ENCODE results near the gene WWOX.

WWOX gene

GRCh38 chr16:78368121-78369102 lies 269.0 kb downstream of the WWOX start:
- no peak for DNase-seq

DNA sequence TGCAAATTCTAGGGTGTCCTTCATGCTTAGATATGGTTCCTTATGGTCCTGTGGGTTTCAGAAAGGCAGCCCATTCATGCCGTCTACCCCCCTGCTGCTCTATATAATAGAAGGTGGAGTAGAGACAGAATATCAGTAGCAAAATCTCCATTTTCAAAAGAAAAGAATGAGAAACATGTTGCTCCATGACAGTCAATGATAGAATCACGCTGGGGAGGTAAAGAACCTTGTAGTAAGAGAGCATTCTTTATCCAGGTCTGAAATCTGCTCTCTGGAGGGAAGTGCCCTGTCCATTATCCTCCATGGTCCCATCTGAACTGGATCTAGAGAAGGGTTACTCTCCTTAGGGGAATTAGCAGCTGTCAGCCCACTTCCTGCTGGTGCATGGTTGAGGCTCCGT lies 272.8 kb downstream of the WWOX start:
- no peak for DNase-seq

DNA sequence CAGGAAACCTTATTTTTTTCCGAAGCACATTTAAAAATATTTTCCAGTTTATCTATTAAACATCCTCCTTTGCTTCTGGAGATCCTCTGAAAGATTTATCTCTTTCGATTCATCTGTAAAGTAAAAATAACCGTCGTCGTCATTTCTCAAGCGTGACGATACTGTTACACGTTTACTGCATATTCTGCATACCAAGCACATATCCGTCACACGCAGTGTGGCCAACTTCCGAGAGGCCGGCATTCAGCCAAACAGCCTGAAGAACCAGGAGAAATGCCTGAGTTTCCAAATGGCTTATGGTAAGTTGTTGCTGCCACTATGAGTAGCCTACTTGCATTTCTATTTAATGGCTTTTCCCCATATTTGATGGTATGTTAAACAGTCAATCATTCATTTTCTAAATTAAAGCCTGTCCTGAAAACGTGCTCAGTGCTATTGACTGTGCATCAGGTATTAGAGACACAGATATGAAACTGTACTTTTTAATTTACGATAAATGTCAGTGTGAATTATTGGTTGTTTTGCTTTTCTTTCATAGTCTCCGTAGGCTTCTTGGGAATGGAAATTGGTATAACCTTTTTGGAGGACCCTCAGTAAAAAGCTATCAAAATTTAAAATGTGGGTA lies 275.7 kb downstream of the WWOX start:
- no peak for DNase-seq

- no peak for DNase-seq
These were observed 277.0 kb downstream of the WWOX start for GRCh38 chr16:78376452-78376851.

- DNase-seq: no peak
These were observed 277.9 kb downstream of the WWOX start for GRCh38 chr16:78377312-78377711.

- DNase-seq: no peak
These were observed 281.6 kb downstream of the WWOX start for GRCh38 chr16:78381060-78381459.

DNA sequence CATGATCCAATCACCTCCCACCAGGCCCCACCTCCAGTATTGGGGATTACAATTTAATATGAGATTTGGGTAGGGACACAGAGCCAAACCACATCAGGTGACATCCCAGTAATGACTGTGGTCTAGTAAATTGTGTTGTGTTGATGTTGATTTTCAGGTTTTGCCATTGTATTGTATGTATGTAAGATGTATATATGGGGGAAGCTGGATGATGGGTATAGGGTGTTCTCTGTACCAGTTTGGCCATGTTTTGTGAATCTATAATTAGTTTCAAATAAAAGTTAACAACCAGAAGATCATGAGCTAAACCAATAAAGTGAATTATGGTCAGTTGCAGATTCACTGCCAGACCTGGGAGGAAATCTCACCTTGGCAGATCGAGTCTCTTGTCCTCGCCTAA lies 283.7 kb downstream of the WWOX start:
- no peak for DNase-seq

DNA sequence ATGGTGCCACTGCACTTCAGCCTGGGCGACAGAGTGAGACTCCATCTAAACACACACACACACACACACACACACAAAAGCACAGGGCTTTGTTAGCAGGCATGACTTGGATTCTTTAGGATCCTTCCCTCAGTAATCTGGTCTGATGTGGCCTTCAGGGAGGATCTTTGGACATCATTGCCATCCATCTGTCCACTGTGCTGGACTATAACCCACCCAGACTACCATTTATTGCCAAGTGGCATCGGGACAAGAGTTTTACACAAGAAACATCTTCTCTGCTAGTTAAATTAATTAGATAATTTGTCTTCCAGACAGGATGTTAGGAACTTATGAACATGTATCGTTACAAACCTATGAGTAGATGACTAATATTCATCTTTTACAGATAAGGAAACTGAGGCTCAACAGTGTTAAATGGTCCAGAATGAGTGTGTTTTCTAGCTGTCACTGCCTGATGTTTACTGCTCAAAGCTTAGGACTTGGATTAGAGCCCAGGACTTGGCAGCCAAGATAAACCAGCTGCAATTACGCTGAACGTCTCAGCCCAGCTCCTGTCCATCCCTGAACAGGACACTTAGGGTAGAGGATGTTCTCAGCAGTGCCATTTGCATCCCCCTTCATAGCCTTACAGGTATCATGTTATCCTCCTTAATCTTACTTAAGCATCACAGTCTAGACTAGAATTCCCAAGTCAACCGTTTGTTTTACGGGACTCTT lies 285.8 kb downstream of the WWOX start:
- DNase-seq: no peak

GRCh38 chr16:78386557-78387324 lies 287.3 kb downstream of the WWOX start:
- DNase-seq: no peak

DNA sequence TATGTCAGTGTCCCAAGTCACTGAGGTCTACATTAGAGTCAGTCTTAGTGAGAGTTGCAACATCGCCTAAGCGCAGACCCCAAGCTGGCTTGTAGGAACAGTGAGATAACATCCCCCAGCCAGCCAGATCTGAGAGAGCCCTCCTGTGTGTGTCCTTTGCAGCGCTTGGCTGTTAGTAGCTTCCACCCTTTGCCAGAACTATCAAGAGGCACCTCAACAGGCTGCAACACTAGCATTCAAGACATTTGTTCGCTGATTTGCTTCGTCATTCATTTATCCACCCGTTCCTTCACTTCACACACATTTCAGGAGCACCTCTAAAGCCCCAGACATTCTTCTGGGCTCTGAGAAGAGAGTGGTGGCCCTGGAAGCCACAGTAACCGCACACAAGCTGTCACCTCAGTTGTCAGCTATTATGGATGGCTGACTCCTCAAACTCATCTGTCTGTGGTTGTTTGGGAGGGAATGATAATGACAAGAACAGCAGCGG lies 289.6 kb downstream of the WWOX start:
- no peak for DNase-seq

GRCh38 chr16:78390092-78390491 lies 290.6 kb downstream of the WWOX start:
- DNase-seq: no peak

DNA sequence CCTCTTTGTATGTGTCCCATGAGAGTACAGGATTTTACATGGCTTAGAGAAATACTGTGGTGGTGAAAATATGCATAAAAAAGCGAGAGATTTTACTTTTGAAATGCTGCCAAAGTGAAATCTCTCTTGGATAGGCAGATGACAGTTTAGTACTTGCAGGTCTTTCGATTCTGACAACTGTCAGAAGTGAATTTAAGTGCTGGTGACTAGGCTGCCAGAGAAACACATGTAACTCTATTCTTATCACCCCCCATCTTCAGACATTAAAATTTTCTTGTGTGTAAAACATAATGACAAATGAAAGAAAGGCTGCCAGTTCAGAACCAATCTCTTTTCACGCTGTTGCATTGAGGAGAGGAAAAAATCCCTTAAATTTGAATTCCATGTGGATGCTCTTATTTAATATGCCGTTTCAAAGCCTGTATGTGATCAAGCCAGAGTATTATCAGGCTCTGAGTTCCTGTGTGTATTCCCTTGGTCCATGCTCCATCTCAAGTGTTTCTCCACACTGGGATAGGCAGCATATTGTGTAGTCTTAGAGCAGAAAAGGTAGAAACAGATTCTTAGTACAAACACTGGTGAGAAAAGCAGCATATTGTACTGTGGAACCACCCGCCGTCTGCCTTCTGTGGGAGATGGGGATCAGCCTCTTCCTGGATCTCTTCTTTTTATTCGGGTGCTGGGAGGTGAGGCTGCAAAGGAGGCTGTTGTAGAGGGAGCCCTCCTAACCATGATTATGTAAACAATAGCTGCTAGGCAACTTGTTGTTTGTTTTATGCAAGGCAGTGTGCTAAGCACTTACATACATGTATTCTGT lies 291.3 kb downstream of the WWOX start:
- no peak for DNase-seq

DNA sequence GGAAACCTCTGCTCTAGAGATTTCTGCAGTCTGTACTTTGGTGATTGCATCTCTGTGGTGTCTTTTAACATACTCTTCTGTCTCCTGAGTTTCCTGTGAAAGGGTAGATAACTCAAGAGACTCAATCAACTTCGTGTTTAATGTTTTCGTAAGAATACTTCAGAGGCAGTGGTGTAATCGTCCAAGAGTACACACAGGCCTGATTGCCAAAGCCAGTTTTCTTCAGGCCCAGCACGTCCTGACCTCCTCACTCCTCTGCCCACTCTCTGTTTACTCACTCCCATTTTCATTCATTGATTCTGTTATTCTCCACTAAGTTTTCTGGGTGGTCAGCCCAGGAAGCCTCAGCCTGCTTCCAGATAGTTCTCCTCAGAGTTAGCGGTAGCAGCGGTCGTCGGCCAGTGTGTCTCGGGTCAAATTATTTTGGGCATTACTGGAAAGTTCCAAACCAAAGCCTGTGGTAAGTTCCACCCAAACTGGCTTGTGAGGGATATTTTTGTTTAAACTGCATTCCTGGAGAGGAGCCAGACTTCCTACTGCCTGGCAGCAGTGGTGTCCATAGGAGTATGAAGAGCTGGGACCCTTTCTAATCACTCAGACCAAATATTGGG lies 293.2 kb downstream of the WWOX start:
- no peak for DNase-seq

GRCh38 chr16:78395035-78395434 lies 295.6 kb downstream of the WWOX start:
- DNase-seq: no peak

DNA sequence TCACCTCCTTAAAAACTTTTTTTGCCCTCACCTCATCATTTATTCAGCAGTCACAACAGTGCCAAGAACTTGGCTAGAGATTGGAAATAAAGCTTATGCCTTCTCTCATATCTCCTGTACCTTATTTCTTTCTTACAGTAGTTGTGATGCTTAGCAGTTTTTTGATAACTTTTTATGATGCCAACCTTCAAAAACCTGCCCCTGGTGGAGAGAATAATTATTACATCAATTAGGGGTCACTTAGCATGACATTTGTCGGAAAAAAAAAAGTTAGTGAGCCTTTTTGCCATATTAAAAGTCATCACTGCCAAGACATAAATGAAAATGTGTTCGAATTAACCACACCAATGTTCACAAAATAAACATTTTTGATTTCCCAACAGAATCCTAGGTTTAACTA lies 296.6 kb downstream of the WWOX start:
- no peak for DNase-seq

- DNase-seq: no peak
These were observed 297.2 kb downstream of the WWOX start for GRCh38 chr16:78396673-78397072.

DNA sequence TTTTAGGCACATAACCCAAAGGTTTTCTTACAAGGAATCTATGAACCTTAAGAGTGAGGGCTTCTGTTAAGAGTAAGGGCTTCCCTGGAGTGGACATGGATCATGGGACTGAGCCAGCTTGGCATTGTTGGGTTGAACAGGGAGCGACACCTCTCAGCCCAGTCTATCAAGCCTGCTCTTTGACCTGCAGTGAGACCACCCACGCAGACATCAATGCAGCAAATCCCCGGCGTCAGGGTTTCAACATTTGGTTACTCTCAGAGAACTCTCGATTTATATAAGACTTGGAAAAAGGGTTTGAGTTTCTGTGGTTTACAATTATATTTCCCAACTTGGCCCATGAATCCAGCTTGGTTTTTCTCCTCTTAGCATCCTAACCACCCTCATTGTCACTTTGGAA lies 299.9 kb downstream of the WWOX start:
- no peak for DNase-seq

GRCh38 chr16:78402833-78403232 lies 303.4 kb downstream of the WWOX start:
- no peak for DNase-seq

DNA sequence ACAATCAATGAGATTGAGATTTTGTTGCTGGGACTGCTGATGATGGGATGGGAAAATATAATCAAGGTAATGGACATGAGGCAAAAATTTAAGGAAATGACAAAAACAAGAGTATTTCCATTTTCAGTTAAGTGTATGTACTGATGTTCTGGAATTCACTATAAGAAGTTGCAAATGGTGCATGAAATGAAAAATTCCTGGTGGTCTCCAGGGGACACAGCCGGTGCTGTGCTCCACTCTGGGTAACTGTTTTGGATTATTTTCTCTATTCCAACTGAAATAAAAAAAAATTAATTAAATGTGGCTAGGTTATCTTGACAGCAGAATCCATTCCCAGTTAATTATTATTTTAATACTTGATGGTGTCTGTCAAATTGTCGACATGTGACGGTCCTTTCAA lies 305.6 kb downstream of the WWOX start:
- DNase-seq: no peak

- DNase-seq: no peak
These were observed 306.4 kb downstream of the WWOX start for GRCh38 chr16:78405833-78406232.

DNA sequence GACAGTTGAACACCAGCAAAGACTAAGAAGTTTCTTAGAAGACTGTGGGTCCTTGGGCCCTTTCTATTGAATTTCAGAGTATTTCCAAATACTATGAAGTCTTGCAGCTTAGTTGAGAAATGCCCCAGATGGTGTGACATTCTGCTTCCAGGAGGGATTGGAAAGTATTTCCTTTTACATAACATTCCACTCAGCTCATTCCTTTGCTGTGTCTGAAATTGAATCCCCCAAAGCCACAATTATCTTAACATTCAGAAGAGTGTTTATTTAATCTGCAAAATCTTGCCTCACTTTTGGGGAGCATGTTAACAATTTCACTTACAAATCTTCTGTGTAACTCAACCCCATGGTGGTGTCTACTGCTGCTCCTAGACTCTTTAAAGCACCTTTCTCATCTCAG lies 307.7 kb downstream of the WWOX start:
- no peak for DNase-seq
